GM23338 (cell line): ENCODE measurements around the gene S100Z. TPM values are rescaled to one million over a fixed set of nuclear protein-coding genes. Genes with fewer than 3 reads are reported as not detected.

Experiments
- polyA plus RNA-seq: library from polyadenylated mRNA; unstranded; fragments of >200 nt; fragmentation: Nextera tagmentation; extraction: Ambion mirVana; gene quantifications from 2 replicates; pipeline ENCODE4 v1.2.1, GENCODE V29; 2016
- small RNA-seq: library from RNA; depleted of rRNA; stranded (forward); fragments of <200 nt; gene quantifications from one replicate; pipeline ENCODE3, GENCODE V24; 2014; ENCODE audit warnings: low replicate concordance
- total RNA-seq: library from RNA; depleted of rRNA; stranded (reverse); fragments of >200 nt; shearing (Covaris generic); gene quantifications from 2 replicates; pipeline ENCODE4 v1.2.3, GENCODE V29; 2014; rRNA removed

Gene S100Z
- total and polyA plus RNA-seq, 2 experiments from 2014 or later: not detected

Small RNAs within 50 kb of the gene (small RNA-seq; reads per million reads assigned to genes)
- not detected for gene RN7SL208P
- not detected for gene RNU6ATAC36P

Other genes starting within 250 kb of the S100Z start
- 0.42 TPM in 1 of 2 replicates, not detected in the other for gene F2RL2, start 226.6 kb upstream of the S100Z start, total RNA-seq
- gene F2RL2, start 226.6 kb upstream of the S100Z start, polyA plus RNA-seq: 0.37 and 0.70 TPM in 2 replicates
- gene F2R, start 133.9 kb upstream of the S100Z start, total RNA-seq: 20.3 and 26.0 TPM in 2 replicates
- gene F2R, start 133.9 kb upstream of the S100Z start, polyA plus RNA-seq: 12.8 and 15.0 TPM in 2 replicates
- gene F2RL1, start 31.0 kb upstream of the S100Z start, total RNA-seq: 27.1 and 32.1 TPM in 2 replicates
- gene F2RL1, start 31.0 kb upstream of the S100Z start, polyA plus RNA-seq: 15.3 and 16.2 TPM in 2 replicates
- not detected in 2 replicates for gene CRHBP, start 103.0 kb downstream of the S100Z start, total RNA-seq
- not detected in 2 replicates for gene CRHBP, start 103.0 kb downstream of the S100Z start, polyA plus RNA-seq
- 20.7 and 24.4 TPM in 2 replicates for gene AGGF1, start 180.4 kb downstream of the S100Z start, total RNA-seq
- gene AGGF1, start 180.4 kb downstream of the S100Z start, polyA plus RNA-seq: 26.3 and 27.5 TPM in 2 replicates
- gene ZBED3, start 237.3 kb downstream of the S100Z start, total RNA-seq: 8.0 and 9.3 TPM in 2 replicates
- 4.2 and 6.4 TPM in 2 replicates for gene ZBED3, start 237.3 kb downstream of the S100Z start, polyA plus RNA-seq